K562 treated with DMSO at 1 percent for 24 hours (cell line): ENCODE results near the gene IFT172. TPM values are rescaled to one million over a fixed set of nuclear protein-coding genes. Genes with fewer than 3 reads are reported as not detected.

Experiments
- total RNA-seq: library from RNA; unstranded; fragments of 300-600 nt; gene quantifications from 2 replicates; pipeline ENCODE4 v1.2.3, GENCODE V29; 2022; ENCODE audit warnings: low read depth; ENCODE audit not compliant: insufficient read depth

Gene IFT172
- 11.7 and 13.2 TPM in 2 replicates for total RNA-seq

DNA sequence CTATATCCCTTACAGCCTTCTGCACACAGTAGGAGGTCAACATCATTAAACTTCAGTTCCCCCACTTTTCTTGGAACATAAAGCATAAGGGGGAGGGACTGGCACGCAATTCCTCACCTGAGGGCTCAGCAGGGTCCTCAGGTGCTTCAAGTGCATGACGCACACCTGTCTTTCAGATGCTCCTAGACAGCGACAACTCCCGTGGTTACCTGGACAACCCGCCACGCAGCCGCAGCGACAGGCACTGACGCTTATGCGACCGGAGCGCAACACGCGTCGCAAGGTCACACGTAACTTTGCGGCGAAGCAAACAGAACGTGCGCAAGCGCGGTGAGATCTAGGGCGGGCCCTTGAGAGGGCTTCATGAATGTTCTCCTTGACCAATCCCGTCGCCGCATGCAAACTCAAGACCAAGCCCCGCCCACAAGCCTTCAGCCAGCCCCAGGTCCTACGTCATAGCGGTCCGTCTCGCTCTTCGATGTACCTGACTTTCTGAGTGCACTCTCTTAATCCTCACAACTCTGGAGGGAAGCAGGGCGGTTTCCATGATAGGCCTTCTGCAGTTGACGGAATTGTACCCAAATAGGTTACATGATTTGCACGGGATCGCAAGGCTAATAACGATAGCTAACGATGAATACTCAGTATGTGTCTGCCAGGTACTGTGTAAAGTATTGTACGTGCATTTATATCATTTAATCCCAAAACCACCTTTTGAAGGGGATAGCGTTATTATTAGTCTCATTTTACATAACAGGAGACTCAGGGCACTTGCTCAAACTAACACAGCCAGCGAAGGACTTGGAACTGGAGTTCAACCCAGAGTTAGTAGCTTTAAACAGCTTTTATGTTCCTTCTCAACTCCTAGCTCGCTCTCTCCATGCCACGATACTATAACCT lies at the start of gene IFT172:
TSS of gene IFT172 (minus strand) at position 246 of the 900 bp plus-strand sequence. CDS start at position 156, 90 bp downstream.

DNA sequence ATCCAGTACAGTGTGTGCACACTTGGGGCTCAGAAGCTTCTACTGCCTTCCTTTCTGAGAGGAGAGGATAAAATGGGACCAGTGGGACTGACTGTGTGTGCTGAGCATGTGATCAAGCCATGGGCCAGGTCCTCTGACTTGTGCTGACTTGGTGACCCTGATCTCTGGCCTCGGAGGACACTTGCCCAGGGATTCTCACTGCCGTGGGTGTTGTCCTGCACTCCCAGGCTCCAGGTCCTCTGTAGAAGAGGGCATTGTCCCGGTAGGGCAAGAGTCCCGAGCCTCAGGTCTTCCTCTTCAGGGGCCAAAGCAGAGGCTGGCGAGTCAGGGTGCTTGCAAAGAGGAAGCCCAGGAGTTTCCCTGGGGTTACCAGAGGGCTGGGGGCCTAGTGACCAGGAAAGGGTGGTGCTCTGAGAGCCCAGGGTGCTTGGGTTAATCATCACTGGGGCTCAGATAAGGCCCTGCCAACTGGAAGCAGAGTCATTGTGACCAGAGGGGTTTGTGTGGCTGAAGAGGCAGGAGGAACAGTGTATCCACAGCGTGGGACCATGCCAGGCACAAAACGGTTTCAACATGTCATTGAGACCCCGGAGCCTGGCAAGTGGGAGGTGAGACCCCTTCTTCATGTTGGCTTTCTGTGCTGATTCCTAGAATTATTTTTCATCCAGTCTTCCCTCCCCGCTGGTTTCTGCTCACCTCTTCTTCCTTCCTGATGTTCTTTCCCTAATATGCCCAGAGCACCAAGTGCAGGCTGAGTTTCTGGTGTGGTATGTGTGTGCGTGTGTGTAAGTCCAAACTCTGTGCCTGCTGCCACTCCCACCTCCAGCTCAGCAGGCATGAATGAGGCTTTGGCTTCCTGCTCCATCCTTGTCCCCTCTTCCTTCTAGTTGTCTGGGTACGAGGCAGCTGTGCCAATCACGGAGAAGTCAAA lies 7.1 kb upstream of the IFT172 start, which contains the start of gene GCKR:
TSS of gene GCKR (plus strand) at position 483 of the 931 bp plus-strand sequence. CDS start at position 549, 66 bp downstream.

GRCh38 chr2:27494944-27495554 lies 5.5 kb upstream of the IFT172 start, which contains the start of gene FNDC4:
Gene FNDC4, minus strand, starts transcription at chr2:27495200. Its CDS starts 521 bp downstream, at chr2:27494679.

DNA sequence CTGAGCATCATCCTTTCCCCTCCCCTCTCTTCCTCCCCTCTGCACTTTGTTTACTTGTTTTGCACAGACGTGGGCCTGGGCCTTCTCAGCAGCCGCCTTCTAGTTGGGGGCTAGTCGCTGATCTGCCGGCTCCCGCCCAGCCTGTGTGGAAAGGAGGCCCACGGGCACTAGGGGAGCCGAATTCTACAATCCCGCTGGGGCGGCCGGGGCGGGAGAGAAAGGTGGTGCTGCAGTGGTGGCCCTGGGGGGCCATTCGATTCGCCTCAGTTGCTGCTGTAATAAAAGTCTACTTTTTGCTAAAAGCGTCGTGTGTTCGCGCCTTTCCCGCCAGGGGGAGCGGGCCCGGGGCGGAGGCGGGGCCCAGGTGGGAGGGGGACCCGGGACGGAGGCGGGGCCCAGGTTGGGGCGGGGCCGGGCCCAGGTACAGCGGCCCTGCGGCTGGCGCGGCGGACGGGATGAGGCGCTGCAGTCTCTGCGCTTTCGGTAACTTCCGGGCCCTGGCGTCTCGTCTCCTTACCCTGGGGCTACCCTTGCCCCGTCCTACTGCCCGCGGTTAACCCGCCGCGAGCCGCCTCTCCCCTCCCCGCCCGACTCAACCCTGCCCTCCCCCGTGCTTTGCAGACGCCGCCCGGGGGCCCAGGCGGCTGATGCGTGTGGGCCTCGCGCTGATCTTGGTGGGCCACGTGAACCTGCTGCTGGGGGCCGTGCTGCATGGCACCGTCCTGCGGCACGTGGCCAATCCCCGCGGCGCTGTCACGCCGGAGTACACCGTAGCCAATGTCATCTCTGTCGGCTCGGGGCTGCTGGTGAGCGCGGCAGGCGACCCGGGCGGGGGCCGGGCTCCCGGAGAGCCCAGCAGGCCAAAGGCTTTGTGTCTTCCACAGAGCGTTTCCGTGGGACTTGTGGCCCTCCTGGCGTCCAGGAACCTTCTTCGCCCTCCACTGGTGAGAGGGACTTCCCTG lies 47.3 kb downstream of the IFT172 start, which contains the start of gene KRTCAP3:
TSS of gene KRTCAP3 (plus strand) at position 424 of the 962 bp plus-strand sequence. CDS start at position 456, 32 bp downstream.

GRCh38 chr2:27428213-27428977 lies 61.1 kb downstream of the IFT172 start, which contains the start of gene NRBP1:
Gene NRBP1, plus strand, starts transcription at chr2:27428631. Its CDS starts 4,643 bp downstream, at chr2:27433274.

DNA sequence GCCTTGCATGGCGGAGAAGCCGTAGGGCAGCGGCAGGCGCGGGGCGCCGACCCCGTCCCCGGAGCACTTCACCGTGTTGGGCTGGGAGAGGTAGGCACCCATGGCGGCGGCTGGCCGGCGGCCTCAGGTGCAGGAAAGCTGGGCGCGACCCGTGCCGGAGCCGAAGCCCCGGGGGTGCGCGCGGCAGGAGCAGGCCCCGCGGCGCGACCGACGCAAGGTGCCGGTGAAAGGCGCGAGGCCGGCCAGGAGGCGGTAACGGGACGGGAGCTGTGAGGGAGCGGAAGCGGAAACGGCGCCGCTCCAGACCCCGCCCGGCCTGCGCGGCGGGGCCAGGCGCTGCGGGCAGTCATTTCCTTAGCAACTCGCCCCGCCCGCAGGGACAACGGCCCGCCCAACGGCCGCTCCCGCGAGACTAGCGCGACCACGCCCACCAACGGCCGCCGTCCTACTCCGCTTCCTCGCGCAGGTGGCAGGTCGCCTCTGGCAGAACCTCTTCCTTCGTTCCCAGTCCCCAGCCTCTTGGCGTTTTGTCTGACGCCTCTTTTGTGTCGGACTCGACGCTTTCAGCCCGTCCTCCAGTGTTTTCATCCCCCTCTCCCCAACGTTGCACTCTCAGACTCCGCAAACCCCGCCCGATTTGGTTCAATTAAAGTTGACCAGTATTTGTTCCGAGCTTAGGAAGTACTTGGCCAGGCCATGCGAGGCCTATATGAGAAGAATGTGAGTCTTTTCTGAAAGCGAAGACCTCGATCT lies 80.0 kb downstream of the IFT172 start, which contains the start of gene PPM1G:
TSS of gene PPM1G (minus strand) at position 271 of the 753 bp plus-strand sequence. CDS start at position 102, 169 bp downstream.

Other genes with a start within 250 kb of the IFT172 start
- gene SLC30A3, start 226.7 kb downstream of the IFT172 start, total RNA-seq: 2.3 and 2.8 TPM in 2 replicates
- gene DNAJC5G, start 214.3 kb downstream of the IFT172 start, total RNA-seq: 0.30 TPM in 1 of 2 replicates, not detected in the other
- gene TRIM54, start 207.3 kb downstream of the IFT172 start, total RNA-seq: not detected in 2 replicates
- gene UCN, start 181.3 kb downstream of the IFT172 start, total RNA-seq: 5.5 and 11.2 TPM in 2 replicates
- gene MPV17, start 166.6 kb downstream of the IFT172 start, total RNA-seq: 64.7 and 77.2 TPM in 2 replicates
- 48.9 and 53.5 TPM in 2 replicates for gene GTF3C2, start 133.0 kb downstream of the IFT172 start, total RNA-seq
- 60.9 and 61.9 TPM in 2 replicates for gene EIF2B4, start 119.4 kb downstream of the IFT172 start, total RNA-seq
- gene SNX17, start 119.1 kb downstream of the IFT172 start, total RNA-seq: 89.8 and 91.5 TPM in 2 replicates
- gene ZNF513, start 109.0 kb downstream of the IFT172 start, total RNA-seq: 16.2 and 19.4 TPM in 2 replicates
- 120 and 121 TPM in 2 replicates for gene PPM1G, start 80.2 kb downstream of the IFT172 start, total RNA-seq
- gene NRBP1, start 61.1 kb downstream of the IFT172 start, total RNA-seq: 68.5 and 71.1 TPM in 2 replicates
- gene KRTCAP3, start 47.4 kb downstream of the IFT172 start, total RNA-seq: 2.4 and 3.1 TPM in 2 replicates
- 26.3 and 28.8 TPM in 2 replicates for gene FNDC4, start 5.5 kb upstream of the IFT172 start, total RNA-seq
- 0.52 TPM in 1 of 2 replicates, not detected in the other for gene GCKR, start 7.1 kb upstream of the IFT172 start, total RNA-seq
- 27.7 and 28.1 TPM in 2 replicates for gene ZNF512, start 93.3 kb upstream of the IFT172 start, total RNA-seq
- gene CCDC121, start 139.3 kb upstream of the IFT172 start, total RNA-seq: 3.1 and 6.8 TPM in 2 replicates
- 38.7 and 40.3 TPM in 2 replicates for gene GPN1, start 139.3 kb upstream of the IFT172 start, total RNA-seq
- gene SUPT7L, start 173.9 kb upstream of the IFT172 start, total RNA-seq: 29.6 and 32.2 TPM in 2 replicates
- gene SLC4A1AP, start 174.1 kb upstream of the IFT172 start, total RNA-seq: 34.2 and 36.1 TPM in 2 replicates